ENCODE data around the gene GALNT15.

GRCh38 chr3:16280671-16281070, 106.2 kb downstream of the GALNT15 start:
- no peak for TF ChIP-seq CTCF (conservative IDR thresholded peaks at IDR 0.05; ENCODE audit: low read length)
- TF ChIP-seq EZH2phosphoT487 (IDR thresholded peaks at IDR 0.05; ENCODE audit: borderline replicate concordance), result no peak
